GM12872 (cell line): ENCODE data around the gene STK32C.

Experiments
- CTCF ChIP-seq: IDR thresholded peaks from 3 replicates; pipeline ENCODE4 v1.5.1; 2011; ENCODE audit warnings: low read depth, mild to moderate bottlenecking, low read length, moderate library complexity; ENCODE audit not compliant: insufficient read depth

The STK32C gene

GRCh38 chr10:132301371-132302330, 6.1 kb downstream of the STK32C start:
- TF ChIP-seq CTCF: no peak

GRCh38 chr10:132300582-132300981, 7.2 kb downstream of the STK32C start:
- TF ChIP-seq CTCF: no peak

GRCh38 chr10:132299371-132300336, 8.1 kb downstream of the STK32C start:
- no peak for TF ChIP-seq CTCF

GRCh38 chr10:132298038-132298881, 9.5 kb downstream of the STK32C start:
- TF ChIP-seq CTCF: no peak

GRCh38 chr10:132297526-132297925, 10.2 kb downstream of the STK32C start:
- TF ChIP-seq CTCF: no peak

GRCh38 chr10:132296666-132297443, 10.9 kb downstream of the STK32C start:
- no peak for TF ChIP-seq CTCF
